ENCODE data around the gene KIF13A. TPM values are rescaled to one million over a fixed set of nuclear protein-coding genes. Genes with fewer than 3 reads are reported as not detected.

KIF13A gene
- total and polyA plus RNA-seq, 2 donors from 2014 or later, result 12.6 to 35.9 TPM

- intact Hi-C loops (cut with DNase I), result no loop called here
- DNase-seq, result no peak
- no peaks in the 10 kb centered on the region for H3K27me3 ChIP-seq (ENCODE audit: control insufficient read depth, insufficient read depth, low read length)
- peaks cover 0 to 10% (median 3%) of the 10 kb centered on the region in 3 donors for H3K36me3 ChIP-seq (ENCODE audit: control insufficient read depth in 2 of 3, insufficient read depth in 3 of 3, low read length in 3 of 3)
- TF ChIP-seq CTCF (IDR thresholded peaks at IDR 0.05; ENCODE audit: borderline replicate concordance, extremely low read depth, insufficient read depth), result no peak
- H3K4me1 ChIP-seq (ENCODE audit: control insufficient read depth in 2 of 3, insufficient read depth in 2 of 3, low read depth in 1 of 3, low read length in 3 of 3), result no peaks in the 10 kb centered on the region
- peaks cover 3 to 16% (median 8%) of the 10 kb centered on the region in 3 donors for H3K9me3 ChIP-seq (ENCODE audit: control insufficient read depth in 2 of 3, insufficient read depth in 1 of 3, low read length in 3 of 3)
- H3K27ac ChIP-seq (ENCODE audit: low read depth in 2 of 2, low read length in 2 of 2), result no peak overlapping the region
- H3K4me3 ChIP-seq (ENCODE audit: low read length in 3 of 3), result no peak overlapping the region
- no peak for FAIRE-seq
- H3K9ac ChIP-seq (ENCODE audit: low read length in 3 of 3), result no peak overlapping the region
Measured at GRCh38 chr6:17899491-17899890, 87.9 kb downstream of the KIF13A start.

GRCh38 chr6:17897681-17898080 lies 89.8 kb downstream of the KIF13A start:
- TF ChIP-seq CTCF (IDR thresholded peaks at IDR 0.05; ENCODE audit: borderline replicate concordance, extremely low read depth, insufficient read depth), result no peak
- Histone ChIP-seq H3K27ac (ENCODE audit: low read depth in 2 of 2, low read length in 2 of 2) (no peak overlapping the region), H3K4me3 (ENCODE audit: low read length in 3 of 3) (no peak overlapping the region), H3K4me1 (ENCODE audit: control insufficient read depth in 2 of 3, insufficient read depth in 2 of 3, low read depth in 1 of 3, low read length in 3 of 3) (no peaks in the 10 kb centered on the region), H3K9me3 (ENCODE audit: control insufficient read depth in 2 of 3, insufficient read depth in 1 of 3, low read length in 3 of 3) (peaks cover 4 to 19% (median 8%) of the 10 kb centered on the region in 3 donors), H3K9ac (ENCODE audit: low read length in 3 of 3) (no peak overlapping the region), H3K36me3 (ENCODE audit: control insufficient read depth in 2 of 3, insufficient read depth in 3 of 3, low read length in 3 of 3) (peaks cover 0 to 10% (median 3%) of the 10 kb centered on the region in 3 donors), H3K27me3 (ENCODE audit: control insufficient read depth, insufficient read depth, low read length) (no peaks in the 10 kb centered on the region)
- intact Hi-C loops (cut with DNase I), result no loop called here
- FAIRE-seq (no peak), DNase-seq (no peak)

DNA sequence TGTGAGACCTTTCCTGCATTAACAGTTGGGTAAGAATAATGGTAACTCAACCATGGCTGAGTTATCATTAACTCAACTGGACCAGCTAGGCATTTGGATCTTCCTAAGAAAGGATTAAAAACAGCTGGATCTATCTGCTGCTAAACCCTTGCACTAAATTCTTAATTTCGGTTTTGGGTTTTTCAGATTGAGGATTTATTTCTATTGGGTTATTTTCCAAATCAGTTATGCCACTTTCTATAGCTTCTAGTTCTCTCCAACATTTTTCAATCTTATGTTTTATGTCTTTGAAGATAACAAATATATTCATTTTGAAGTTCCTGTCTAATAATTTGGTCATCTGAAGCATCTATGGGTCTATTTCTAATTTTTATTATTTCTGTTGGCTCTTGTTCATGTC lies 92.5 kb downstream of the KIF13A start:
- Histone ChIP-seq H3K4me3 (ENCODE audit: low read length in 3 of 3) (no peak overlapping the region), H3K9me3 (ENCODE audit: control insufficient read depth in 2 of 3, insufficient read depth in 1 of 3, low read length in 3 of 3) (peaks cover 4 to 19% (median 8%) of the 10 kb centered on the region in 3 donors), H3K36me3 (ENCODE audit: control insufficient read depth in 2 of 3, insufficient read depth in 3 of 3, low read length in 3 of 3) (peaks cover 0 to 10% (median 3%) of the 10 kb centered on the region in 3 donors), H3K9ac (ENCODE audit: low read length in 3 of 3) (no peak overlapping the region), H3K27ac (ENCODE audit: low read depth in 2 of 2, low read length in 2 of 2) (no peak overlapping the region), H3K4me1 (ENCODE audit: control insufficient read depth in 2 of 3, insufficient read depth in 2 of 3, low read depth in 1 of 3, low read length in 3 of 3) (no peaks in the 10 kb centered on the region), H3K27me3 (ENCODE audit: control insufficient read depth, insufficient read depth, low read length) (no peaks in the 10 kb centered on the region)
- DNase-seq, result no peak
- FAIRE-seq, result no peak
- intact Hi-C loops (cut with DNase I), result no loop called here
- TF ChIP-seq CTCF (IDR thresholded peaks at IDR 0.05; ENCODE audit: borderline replicate concordance, extremely low read depth, insufficient read depth), result no peak

GRCh38 chr6:17894191-17894590 lies 93.2 kb downstream of the KIF13A start:
- DNase-seq, result no peak
- Histone ChIP-seq H3K36me3 (ENCODE audit: control insufficient read depth in 2 of 3, insufficient read depth in 3 of 3, low read length in 3 of 3) (peaks cover 0 to 10% (median 3%) of the 10 kb centered on the region in 3 donors), H3K9me3 (ENCODE audit: control insufficient read depth in 2 of 3, insufficient read depth in 1 of 3, low read length in 3 of 3) (peaks cover 4 to 19% (median 8%) of the 10 kb centered on the region in 3 donors), H3K4me3 (ENCODE audit: low read length in 3 of 3) (no peak overlapping the region), H3K27me3 (ENCODE audit: control insufficient read depth, insufficient read depth, low read length) (no peaks in the 10 kb centered on the region), H3K9ac (ENCODE audit: low read length in 3 of 3) (no peak overlapping the region), H3K4me1 (ENCODE audit: control insufficient read depth in 2 of 3, insufficient read depth in 2 of 3, low read depth in 1 of 3, low read length in 3 of 3) (no peaks in the 10 kb centered on the region), H3K27ac (ENCODE audit: low read depth in 2 of 2, low read length in 2 of 2) (no peak overlapping the region)
- FAIRE-seq, result no peak
- TF ChIP-seq CTCF (IDR thresholded peaks at IDR 0.05; ENCODE audit: borderline replicate concordance, extremely low read depth, insufficient read depth), result no peak
- intact Hi-C loops (cut with DNase I), result no loop called here

Measured in kidney (tissue), 14 donors.